ENCODE results near the gene COPE. TPM values are rescaled to one million over a fixed set of nuclear protein-coding genes. Genes with fewer than 3 reads are reported as not detected.

COPE gene
- total RNA-seq, 1 donor from 2014 or later: 212 TPM

DNA sequence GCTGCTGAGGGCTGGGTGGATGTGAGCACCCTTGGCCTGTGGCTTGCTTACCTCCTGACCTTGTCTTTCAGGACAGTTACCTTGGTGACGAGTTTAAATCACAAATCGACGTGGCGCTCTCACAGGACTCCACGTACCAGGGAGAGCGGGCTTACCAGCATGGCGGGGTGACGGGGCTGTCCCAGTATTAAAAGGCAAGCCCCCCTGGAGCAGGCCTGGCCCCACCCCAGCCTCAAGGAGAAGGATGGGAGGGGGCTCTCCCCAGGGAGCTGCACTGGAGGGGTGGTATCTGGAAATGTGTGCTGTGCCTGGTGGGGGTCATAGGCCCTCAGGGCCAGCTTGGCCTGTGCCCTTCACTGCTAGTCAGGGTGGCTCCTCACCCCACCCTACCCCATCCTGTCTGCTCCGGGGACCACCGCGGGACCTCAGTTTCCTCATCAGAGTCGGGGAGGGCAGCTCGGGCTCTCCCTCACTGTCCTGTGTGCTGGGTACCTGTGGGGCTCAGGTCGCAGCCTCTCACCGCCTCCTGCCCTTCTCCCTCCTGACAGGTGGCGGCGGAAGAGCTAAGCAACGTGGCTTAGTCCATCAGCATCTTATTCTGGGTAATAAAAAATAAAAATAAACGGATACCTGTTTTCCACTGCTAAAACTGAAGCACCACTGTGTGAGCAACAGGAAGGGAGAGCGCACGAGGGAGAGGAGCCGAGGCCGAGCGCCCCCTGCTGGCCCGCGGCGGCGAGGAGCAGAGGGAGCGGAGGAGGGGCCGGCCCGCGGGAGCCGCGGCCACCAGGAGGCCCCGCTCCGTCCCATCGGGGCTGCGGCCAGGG, 53.0 kb downstream of the COPE start:
- no peak for DNase-seq (ENCODE audit: extremely low spot score in 2 of 2)

DNA sequence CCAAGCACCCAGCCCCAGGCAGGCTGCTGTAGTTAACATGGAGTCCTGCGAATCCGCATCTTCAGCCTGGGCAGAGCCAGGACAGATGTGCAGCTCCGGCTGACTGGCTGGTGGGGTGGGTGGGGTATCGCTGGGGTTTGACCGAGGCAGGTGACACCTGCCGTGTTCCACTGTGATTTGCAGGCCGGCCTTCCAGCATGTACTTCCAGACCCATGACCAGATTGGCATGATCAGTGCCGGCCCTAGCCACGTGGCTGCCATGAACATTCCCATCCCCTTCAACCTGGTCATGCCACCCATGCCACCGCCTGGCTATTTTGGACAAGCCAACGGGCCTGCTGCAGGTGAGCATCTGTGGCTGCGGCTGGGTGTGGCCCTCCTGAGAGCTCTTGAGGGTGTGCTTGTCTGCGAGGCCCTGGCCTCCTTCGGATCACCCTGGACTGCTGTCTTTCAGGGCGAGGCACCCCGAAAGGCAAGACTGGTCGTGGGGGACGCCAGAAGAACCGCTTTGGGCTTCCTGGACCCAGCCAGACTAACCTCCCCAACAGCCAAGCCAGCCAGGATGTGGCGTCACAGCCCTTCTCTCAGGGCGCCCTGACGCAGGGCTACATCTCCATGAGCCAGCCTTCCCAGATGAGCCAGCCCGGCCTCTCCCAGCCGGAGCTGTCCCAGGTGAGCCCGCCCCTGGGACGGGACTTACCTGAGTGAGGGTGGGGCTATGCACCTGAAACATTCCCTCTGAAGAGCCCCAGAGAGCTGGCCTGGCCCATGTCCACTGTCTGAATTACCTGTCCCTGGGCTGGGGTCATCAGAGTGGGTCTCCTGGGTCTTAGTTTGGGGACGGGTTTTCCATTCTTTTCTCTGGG, 53.8 kb downstream of the COPE start:
- TF ChIP-seq, protein P1, sequence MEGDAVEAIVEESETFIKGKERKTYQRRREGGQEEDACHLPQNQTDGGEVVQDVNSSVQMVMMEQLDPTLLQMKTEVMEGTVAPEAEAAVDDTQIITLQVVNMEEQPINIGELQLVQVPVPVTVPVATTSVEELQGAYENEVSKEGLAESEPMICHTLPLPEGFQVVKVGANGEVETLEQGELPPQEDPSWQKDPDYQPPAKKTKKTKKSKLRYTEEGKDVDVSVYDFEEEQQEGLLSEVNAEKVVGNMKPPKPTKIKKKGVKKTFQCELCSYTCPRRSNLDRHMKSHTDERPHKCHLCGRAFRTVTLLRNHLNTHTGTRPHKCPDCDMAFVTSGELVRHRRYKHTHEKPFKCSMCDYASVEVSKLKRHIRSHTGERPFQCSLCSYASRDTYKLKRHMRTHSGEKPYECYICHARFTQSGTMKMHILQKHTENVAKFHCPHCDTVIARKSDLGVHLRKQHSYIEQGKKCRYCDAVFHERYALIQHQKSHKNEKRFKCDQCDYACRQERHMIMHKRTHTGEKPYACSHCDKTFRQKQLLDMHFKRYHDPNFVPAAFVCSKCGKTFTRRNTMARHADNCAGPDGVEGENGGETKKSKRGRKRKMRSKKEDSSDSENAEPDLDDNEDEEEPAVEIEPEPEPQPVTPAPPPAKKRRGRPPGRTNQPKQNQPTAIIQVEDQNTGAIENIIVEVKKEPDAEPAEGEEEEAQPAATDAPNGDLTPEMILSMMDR (IDR thresholded peaks at IDR 0.05): no peak
- TF ChIP-seq POLR2AphosphoS5 (IDR thresholded peaks at IDR 0.05; ENCODE audit: insufficient read depth in 1 of 2, low read depth in 1 of 2): no peak
- TF ChIP-seq POLR2A (IDR thresholded peaks at IDR 0.05): no peak
- intact Hi-C loops (cut with DNase I): no loop called here
- Histone ChIP-seq H3K36me3 (peaks cover 4 to 75% of the 10 kb centered on the region in 2 donors), H3K4me3 (no peak overlapping the region), H3K4me1 (peaks cover 13% of the 10 kb centered on the region), H3K9me3 (no peaks in the 10 kb centered on the region), H3K27ac (no peak overlapping the region), H3K27me3 (no peaks in the 10 kb centered on the region)
- no peak for DNase-seq (ENCODE audit: extremely low spot score in 2 of 2)

More for the DNA sequence above, 53.0 kb downstream of the COPE start:
- Histone ChIP-seq H3K27me3 (no peaks in the 10 kb centered on the region), H3K9me3 (no peaks in the 10 kb centered on the region), H3K27ac (no peak overlapping the region), H3K4me1 (peaks cover 17% of the 10 kb centered on the region), H3K4me3 (no peak overlapping the region), H3K36me3 (peaks cover 0 to 67% of the 10 kb centered on the region in 2 donors)
- intact Hi-C loops (cut with DNase I): no loop called here
- TF ChIP-seq, protein P1 (IDR thresholded peaks at IDR 0.05): peak; percentile 78 to 83 (median 81)
- TF ChIP-seq POLR2AphosphoS5 (IDR thresholded peaks at IDR 0.05; ENCODE audit: insufficient read depth in 1 of 2, low read depth in 1 of 2): no peak

DNA sequence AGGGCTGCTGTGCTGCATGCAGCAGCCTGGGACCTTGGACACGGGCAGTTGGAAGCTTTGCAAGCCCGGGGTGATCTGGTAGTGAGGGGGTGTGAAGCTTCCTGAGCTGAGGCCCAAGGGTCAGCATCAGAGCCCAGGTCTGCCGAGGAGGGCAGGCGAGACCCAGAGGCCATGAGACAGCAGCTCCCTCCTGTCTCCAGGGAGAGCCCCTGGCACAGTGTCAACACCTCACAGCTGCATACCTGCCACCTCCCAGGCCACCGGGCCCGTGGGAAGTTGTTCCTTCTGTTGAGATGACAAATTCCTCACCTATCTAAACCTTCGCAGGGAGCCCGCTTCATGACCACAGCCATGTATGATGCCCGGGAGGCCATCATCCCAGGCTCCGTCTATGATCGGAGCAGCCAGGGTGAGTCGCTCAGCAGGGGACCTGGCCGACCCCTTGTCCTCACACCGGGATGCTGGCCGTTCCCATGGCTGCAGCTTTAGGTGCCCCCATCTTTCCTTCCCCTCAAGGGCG, 55.3 kb downstream of the COPE start:
- Histone ChIP-seq H3K4me1 (no peaks in the 10 kb centered on the region), H3K27me3 (no peaks in the 10 kb centered on the region), H3K36me3 (peaks cover 4 to 86% of the 10 kb centered on the region in 2 donors), H3K4me3 (no peak overlapping the region), H3K27ac (no peak overlapping the region), H3K9me3 (no peaks in the 10 kb centered on the region)
- intact Hi-C loops (cut with DNase I): no loop called here
- DNase-seq (ENCODE audit: extremely low spot score in 2 of 2): no peak
- TF ChIP-seq POLR2A (IDR thresholded peaks at IDR 0.05): no peak
- TF ChIP-seq, protein P1 (IDR thresholded peaks at IDR 0.05): no peak
- no peak for TF ChIP-seq POLR2AphosphoS5 (IDR thresholded peaks at IDR 0.05; ENCODE audit: insufficient read depth in 1 of 2, low read depth in 1 of 2)

DNA sequence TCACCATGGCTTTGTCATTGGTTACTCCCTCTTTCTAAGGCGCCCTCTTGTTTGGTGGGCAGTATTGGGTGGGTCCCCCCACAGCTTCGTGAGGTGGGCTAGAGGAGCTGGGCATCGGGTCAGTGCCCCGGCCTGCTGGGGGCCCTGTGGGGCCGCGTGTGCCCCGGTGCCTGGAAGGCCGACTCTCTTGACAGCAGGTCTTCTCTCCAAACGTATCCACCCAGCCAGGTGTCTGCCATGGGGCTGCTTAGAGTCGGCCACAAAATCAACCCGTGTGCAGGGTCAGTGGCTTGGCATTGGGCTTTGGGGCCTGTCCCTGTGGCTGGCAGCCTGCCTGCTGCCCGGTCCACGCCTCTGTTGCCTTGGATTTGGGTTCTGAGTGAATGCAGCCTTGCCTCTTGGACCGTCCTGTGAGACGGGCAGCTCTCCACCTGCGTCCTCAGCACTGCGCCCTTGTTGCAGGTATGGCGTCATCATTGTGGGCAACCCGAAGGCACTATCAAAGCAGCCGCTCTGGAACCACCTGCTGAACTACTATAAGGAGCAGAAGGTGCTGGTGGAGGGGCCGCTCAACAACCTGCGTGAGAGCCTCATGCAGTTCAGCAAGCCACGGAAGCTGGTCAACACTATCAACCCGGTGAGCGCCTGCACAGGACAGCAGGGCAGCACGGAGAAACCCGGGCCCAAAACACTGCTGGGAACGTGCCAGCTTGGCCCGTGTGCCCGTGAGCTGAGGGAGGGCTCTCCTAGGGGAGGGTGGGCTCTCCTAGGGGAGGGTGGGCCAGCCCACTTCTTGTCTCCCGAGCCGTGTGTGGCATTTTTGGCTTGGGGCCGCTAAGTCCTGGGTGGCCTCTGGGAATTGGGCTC, 56.0 kb downstream of the COPE start:
- TF ChIP-seq POLR2A (IDR thresholded peaks at IDR 0.05): no peak
- TF ChIP-seq, protein P1 (IDR thresholded peaks at IDR 0.05): no peak
- H3K4me3 ChIP-seq: no peak overlapping the region
- no peaks in the 10 kb centered on the region for H3K27me3 ChIP-seq
- H3K4me1 ChIP-seq: no peaks in the 10 kb centered on the region
- no peak overlapping the region for H3K27ac ChIP-seq
- no peaks in the 10 kb centered on the region for H3K9me3 ChIP-seq
- intact Hi-C loops (cut with DNase I): no loop called here
- H3K36me3 ChIP-seq: peaks cover 4 to 93% of the 10 kb centered on the region in 2 donors
- DNase-seq (ENCODE audit: extremely low spot score in 2 of 2): no peak
